GM10266 (cell line): ENCODE measurements around the gene TNNI2.
"Not testable (repeated sequence)": the region's sequence is repeated elsewhere in the genome, so short reads cannot be mapped to it uniquely, and the experiment has no call there.

Experiments
- DNase-seq: peaks from one replicate; pipeline ENCODE4 v3.0.0; 2012; ENCODE audit errors: extremely low spot score
- TF ChIP-seq, protein P1 (sequence below): IDR thresholded peaks from 2 replicates; pipeline ENCODE4 v1.5.1; 2012; ENCODE audit warnings: mild to moderate bottlenecking, low read depth; ENCODE audit not compliant: control insufficient read depth, insufficient read depth; ENCODE audit errors: missing control alignments

The TNNI2 gene

DNA sequence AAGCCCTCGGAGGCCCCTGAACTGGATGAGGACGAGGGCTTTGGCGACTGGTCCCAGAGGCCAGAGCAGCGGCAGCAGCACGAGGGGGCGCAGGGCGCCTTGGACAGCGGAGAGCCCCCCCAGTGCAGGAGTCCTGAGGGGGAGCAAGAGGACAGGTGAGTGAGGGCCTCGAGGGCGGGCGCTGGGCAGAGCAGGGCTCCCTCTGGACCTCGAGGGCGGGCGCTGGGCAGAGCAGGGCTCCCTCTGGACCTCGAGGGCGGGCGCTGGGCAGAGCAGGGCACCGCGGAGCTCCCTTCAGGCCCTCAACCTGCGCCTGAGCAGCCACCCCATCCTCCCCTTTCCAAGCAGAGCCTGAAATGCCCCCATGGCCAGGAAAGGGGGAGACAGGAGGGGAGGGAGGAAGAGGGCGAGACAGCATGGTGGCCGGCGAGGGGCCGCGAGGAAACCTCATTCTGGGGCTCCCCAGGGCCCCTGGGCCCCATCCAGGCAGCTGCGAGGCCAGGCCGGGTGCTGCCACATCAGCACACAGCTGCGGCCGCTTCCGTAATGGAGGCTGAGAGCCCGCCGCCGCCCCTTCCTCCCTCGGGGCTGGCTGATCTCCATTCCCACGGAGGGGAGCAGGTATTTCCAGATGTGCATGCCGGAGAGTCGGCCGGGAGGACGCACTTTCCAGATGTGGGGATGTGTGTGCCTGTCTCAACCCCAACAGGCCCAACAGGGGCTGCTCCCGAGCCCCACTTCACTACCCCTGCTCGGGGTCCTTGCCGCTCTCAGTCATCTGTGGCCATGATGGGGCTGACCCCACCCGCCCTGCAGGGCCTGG, 42.9 kb downstream of the TNNI2 start:
- DNase-seq, result no peak
- TF ChIP-seq, protein P1, sequence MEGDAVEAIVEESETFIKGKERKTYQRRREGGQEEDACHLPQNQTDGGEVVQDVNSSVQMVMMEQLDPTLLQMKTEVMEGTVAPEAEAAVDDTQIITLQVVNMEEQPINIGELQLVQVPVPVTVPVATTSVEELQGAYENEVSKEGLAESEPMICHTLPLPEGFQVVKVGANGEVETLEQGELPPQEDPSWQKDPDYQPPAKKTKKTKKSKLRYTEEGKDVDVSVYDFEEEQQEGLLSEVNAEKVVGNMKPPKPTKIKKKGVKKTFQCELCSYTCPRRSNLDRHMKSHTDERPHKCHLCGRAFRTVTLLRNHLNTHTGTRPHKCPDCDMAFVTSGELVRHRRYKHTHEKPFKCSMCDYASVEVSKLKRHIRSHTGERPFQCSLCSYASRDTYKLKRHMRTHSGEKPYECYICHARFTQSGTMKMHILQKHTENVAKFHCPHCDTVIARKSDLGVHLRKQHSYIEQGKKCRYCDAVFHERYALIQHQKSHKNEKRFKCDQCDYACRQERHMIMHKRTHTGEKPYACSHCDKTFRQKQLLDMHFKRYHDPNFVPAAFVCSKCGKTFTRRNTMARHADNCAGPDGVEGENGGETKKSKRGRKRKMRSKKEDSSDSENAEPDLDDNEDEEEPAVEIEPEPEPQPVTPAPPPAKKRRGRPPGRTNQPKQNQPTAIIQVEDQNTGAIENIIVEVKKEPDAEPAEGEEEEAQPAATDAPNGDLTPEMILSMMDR, result no peak

DNA sequence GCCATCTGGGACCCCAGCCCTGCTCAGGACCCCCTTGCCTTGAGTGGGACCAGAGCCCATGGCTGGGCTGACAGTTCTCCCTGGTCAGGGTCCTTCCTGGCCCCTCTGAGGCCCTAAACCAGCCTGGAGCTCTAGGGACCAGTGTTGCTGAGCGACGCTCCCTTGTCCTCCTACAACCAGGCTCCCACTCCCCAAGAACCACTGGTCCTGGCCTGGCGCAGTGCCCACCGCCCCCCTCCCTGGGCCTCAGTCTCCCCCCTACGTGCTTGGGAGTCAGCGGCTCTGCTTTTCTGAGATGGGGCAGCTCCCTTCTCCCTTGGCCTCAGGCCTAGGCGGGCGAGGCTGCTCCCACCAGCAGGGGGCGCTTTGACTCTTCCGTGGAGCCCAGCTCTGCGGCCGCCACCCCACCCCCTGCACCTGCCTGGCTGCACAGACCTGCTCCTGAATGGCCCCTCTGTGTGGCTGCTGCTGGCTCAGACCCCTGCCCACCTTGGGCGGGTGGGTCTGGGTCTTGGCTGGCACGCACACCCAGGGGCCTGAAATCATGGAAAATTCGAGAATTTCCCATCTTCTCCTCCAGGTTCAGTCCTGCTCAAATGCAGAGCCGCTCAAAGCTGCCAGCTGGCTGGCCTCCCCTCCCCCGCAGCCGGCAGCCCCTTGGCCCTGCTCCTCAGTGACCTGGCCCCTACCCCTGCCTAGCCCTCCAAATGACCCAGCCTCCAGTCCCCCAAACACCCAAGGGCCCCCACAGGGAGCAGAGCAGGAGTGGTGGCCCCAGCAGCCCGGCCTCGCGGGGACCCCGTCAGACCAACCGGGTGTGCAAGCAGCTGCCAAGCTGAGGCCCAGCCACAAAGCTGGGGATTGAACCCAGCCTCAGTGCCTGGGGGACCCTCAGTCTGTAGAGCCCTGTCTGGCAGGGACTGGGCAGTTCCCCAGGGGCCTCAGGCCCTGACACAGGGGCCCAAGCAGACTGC, 43.8 kb downstream of the TNNI2 start:
- TF ChIP-seq, protein P1, result peak; percentile 93
- peak; percentile 92 for DNase-seq

DNA sequence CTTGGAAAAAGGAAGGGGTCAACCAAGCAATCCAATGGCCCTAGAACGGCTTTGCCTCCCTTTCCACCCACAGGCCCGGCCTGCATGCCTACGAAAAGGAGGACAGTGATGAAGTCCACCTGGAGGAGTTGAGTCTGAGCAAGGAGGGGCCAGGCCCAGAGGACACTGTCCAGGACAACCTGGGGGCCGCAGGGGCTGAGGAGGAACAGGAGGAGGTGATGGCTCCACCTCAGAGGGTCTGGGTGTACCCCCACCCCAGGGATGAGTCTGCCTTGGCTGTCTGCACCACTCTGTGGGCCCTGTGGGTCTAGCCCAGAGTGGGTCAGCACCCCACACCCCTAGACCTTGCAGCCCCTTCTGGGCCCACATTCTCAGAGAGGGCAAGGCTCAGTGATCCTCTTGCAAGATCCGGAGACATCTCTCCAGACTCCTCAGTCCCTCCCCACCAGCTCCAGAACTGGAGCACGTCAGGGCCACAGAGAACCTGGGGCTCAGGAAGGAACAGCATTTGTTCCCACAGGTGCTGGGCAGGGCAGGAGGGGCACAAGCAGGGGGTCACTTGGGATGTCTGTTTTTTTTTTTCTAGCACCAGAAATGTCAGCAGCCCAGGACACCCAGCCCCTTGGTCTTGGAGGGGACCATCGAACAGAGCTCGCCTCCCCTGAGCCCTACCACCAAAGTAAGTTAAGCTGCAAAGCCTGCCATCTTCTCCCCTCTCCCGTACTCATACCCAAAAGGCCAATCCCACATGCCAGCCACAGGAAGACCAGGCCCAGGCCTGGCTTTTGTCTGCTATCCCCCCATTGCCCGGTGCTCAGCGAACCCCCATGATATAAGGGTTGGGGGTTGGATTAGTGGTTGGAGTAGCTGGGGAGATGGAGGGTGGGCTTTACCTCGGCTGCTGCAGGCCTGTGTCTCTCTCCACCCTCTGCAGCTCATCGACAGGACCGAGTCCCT, 44.8 kb downstream of the TNNI2 start:
- TF ChIP-seq, protein P1, result no peak
- DNase-seq, result no peak

DNA sequence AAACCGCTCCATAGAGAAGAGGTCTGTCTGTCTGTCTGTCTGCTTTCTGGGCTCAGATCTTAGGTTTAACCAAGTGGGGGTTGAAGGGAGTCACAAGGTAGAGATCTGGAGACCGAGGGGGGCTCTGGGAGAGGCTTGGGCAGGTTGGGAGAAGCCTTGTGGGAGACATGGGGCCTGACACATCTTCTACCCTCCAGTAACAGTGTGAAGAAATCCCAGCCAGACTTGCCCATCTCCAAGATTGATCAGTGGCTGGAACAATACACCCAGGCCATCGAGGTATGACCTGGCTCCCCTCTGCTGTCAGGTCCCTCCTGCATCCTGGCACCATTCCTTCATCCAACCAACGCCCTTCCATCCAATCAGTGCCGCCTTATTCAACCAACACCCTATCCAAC, 45.5 kb downstream of the TNNI2 start:
- TF ChIP-seq, protein P1, result no peak
- no peak for DNase-seq

DNA sequence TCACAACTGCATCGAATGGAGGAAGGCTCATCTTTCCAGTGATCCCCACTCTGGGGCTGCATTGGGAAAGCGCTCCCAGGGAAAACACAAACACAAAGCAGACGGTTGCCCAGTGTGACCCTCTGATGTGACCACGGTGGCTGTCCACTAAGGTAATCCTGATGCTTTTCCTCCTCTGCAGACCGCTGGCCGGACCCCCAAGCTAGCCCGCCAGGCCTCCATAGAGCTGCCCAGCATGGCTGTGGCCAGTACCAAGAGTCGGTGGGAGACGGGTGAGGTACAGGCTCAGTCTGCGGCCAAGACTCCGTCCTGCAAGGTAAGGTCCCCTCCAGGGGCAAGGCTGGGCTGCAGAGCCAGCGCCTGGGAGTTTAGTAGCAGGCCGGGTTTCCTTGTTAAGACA, 47.8 kb downstream of the TNNI2 start:
- not testable (repeated sequence) for DNase-seq

DNA sequence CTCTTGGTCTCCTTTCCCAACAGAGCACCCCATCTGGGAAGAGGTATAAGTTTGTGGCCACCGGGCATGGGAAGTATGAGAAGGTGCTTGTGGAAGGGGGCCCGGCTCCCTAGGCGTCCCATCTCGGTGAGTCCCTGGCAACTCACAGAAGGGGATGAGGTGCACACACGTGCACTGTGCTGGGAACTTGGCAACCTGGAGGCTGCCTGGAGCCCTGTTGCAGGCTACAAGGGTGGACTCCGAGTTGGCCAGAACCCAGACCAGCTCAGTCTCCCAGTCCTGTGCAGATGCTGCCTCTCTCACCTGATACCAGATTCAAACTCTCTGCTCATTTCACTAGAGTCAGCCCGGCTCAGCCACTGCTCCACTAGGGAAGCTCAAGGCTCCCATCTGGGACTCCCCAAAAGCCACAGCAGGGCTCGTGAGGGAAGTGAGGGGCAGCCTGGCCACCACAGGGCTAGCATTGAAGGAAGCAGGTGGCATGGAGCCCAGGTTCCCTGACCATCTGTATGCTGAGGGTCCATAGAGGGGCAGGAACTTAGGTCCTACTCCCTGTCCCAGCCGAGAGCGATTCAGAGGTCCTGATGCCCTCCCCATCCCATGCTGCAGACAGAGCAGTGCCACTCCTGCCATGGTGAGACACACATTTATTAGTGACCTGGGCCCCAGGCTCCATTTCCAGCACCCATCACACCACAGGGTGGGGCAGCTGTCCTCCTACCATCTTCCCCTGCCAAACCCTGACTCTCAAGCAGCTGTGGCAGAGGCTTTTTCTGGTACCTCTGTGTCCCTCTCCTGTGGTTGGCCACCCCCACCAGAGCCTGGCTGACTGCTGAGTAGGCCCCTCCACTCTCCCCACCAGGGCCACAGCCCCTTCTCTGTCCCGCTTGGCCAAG, 48.9 kb downstream of the TNNI2 start:
- no peak for DNase-seq
- TF ChIP-seq, protein P1, result no peak
